ENCODE data around the gene UGCG. TPM values are rescaled to one million over a fixed set of nuclear protein-coding genes. Genes with fewer than 3 reads are reported as not detected.

UGCG gene
- total and polyA plus RNA-seq, 7 donors: 7.2 to 74.6 (median 17.6) TPM

DNA sequence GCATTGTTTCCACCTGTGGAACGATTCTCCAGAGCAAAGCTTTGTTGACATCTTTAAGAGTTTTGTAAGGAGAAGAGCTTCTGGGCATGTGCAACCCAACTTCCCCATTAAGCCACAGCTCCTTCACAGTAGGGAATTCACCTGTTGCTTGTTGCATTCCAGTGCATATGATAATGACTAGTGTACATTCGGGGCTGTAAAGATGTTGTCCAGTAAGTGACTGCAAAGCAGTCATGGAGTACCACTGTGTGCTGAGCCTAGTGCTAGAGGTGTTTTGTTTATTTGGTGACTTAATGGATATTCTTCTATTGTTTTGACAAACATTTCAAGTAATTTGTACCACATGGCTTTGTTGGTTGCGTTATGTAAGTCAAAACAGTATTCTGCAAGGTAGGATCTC is 12.8 kb downstream of the UGCG start:
- intact Hi-C loops (cut with DNase I): no loop called here
- Histone ChIP-seq H3K36me3 (ENCODE audit: insufficient read depth in 1 of 2, low read depth in 1 of 2) (no peaks in the 10 kb centered on the region), H3K27me3 (ENCODE audit: insufficient read depth in 3 of 3, low read length in 2 of 3) (no peaks in the 10 kb centered on the region), H3K4me1 (peaks cover 12% of the 10 kb centered on the region), H3K4me3 (no peak overlapping the region), H3K9me3 (no peaks in the 10 kb centered on the region), H3K27ac (no peak overlapping the region)
- TF ChIP-seq, protein P1, sequence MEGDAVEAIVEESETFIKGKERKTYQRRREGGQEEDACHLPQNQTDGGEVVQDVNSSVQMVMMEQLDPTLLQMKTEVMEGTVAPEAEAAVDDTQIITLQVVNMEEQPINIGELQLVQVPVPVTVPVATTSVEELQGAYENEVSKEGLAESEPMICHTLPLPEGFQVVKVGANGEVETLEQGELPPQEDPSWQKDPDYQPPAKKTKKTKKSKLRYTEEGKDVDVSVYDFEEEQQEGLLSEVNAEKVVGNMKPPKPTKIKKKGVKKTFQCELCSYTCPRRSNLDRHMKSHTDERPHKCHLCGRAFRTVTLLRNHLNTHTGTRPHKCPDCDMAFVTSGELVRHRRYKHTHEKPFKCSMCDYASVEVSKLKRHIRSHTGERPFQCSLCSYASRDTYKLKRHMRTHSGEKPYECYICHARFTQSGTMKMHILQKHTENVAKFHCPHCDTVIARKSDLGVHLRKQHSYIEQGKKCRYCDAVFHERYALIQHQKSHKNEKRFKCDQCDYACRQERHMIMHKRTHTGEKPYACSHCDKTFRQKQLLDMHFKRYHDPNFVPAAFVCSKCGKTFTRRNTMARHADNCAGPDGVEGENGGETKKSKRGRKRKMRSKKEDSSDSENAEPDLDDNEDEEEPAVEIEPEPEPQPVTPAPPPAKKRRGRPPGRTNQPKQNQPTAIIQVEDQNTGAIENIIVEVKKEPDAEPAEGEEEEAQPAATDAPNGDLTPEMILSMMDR (IDR thresholded peaks at IDR 0.05): no peak
- peak in 1 of 4 donors; percentile 40 for ATAC-seq
- DNase-seq: no peak
- WGBS, 3 donors: 57 to 70% (median 62%) methylated on average over 3 of the region's 3 CpGs

DNA sequence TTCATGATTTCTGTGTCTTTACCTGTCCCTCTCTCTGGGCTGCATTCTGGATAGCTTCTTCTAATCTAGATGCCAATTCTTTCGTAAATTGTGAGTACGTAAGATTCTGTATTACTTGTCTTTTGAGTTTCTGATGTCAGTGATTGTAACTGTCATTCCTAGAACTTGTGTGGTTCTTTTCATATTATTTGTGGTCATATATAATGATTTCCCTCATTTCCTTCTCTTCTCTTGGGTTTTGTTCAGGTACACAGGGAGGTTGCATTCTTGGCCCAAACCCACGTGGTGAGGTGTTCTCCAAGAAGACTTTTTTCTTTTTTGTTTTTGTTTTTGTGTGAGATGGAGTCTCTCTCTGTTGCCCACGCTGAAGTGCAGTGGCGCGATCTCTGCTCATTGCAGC is 13.8 kb downstream of the UGCG start:
- 82 to 84% (median 83%) methylated on average over 6 of the region's 6 CpGs for WGBS, 3 donors
- H3K36me3 ChIP-seq (ENCODE audit: insufficient read depth in 1 of 2, low read depth in 1 of 2): no peaks in the 10 kb centered on the region
- intact Hi-C loops (cut with DNase I): no loop called here
- H3K27me3 ChIP-seq (ENCODE audit: insufficient read depth in 3 of 3, low read length in 2 of 3): no peaks in the 10 kb centered on the region
- no peak overlapping the region for H3K4me3 ChIP-seq
- TF ChIP-seq, protein P1 (IDR thresholded peaks at IDR 0.05): no peak
- DNase-seq (no peak), ATAC-seq (no peak)
- H3K9me3 ChIP-seq: no peaks in the 10 kb centered on the region
- H3K4me1 ChIP-seq: peaks cover 15% of the 10 kb centered on the region
- no peak overlapping the region for H3K27ac ChIP-seq

DNA sequence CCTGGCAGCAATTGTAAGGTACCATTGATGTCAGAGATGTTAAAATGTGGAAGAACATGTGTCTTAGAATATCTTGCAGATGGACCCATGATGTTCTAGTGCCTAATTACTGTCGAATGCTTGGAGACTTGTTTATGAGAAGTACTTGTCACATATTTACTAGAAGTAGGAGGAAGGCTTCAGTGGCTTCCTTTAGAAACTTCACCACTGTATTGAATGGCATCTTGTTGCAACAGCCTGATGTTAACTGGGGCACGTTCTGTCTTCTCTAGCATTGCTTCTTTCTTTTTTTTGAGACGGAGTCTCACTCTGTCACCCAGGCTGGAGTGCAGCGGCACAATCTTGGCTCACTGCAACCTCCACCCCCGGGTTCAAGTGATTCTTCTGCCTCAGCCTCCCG is 16.5 kb downstream of the UGCG start:
- intact Hi-C loops (cut with DNase I): no loop called here
- H3K4me1 ChIP-seq: peaks cover 22% of the 10 kb centered on the region
- no peaks in the 10 kb centered on the region for H3K27me3 ChIP-seq (ENCODE audit: insufficient read depth in 3 of 3, low read length in 2 of 3)
- H3K36me3 ChIP-seq (ENCODE audit: insufficient read depth in 1 of 2, low read depth in 1 of 2): peaks cover 0 to 17% of the 10 kb centered on the region in 2 donors
- WGBS, 3 donors: 70 to 79% (median 73%) methylated on average over 6 of the region's 6 CpGs
- ATAC-seq (peak in 2 of 4 donors; percentile 27 to 54), DNase-seq (no peak)
- no peak overlapping the region for H3K27ac ChIP-seq
- TF ChIP-seq, protein P1 (IDR thresholded peaks at IDR 0.05): no peak
- H3K9me3 ChIP-seq: no peaks in the 10 kb centered on the region
- no peak overlapping the region for H3K4me3 ChIP-seq

GRCh38 chr9:111914749-111915424 is 18.3 kb downstream of the UGCG start:
- Histone ChIP-seq H3K9me3 (no peaks in the 10 kb centered on the region), H3K4me1 (peaks cover 17% of the 10 kb centered on the region), H3K27ac (no peak overlapping the region), H3K27me3 (ENCODE audit: insufficient read depth in 3 of 3, low read length in 2 of 3) (no peaks in the 10 kb centered on the region), H3K4me3 (no peak overlapping the region), H3K36me3 (ENCODE audit: insufficient read depth in 1 of 2, low read depth in 1 of 2) (peaks cover 0 to 20% of the 10 kb centered on the region in 2 donors)
- TF ChIP-seq, protein P1 (IDR thresholded peaks at IDR 0.05): no peak
- 33 to 38% (median 33%) methylated on average over 4 of the region's 4 CpGs for WGBS, 3 donors
- intact Hi-C loops (cut with DNase I): no loop called here
- DNase-seq (no peak), ATAC-seq (peak in 1 of 4 donors; percentile 41)

- WGBS, 3 donors: 70 to 82% (median 71%) methylated on average over 3 of the region's 3 CpGs
- peaks cover 17% of the 10 kb centered on the region for H3K4me1 ChIP-seq
- no peak overlapping the region for H3K4me3 ChIP-seq
- peaks cover 0 to 22% of the 10 kb centered on the region in 2 donors for H3K36me3 ChIP-seq (ENCODE audit: insufficient read depth in 1 of 2, low read depth in 1 of 2)
- no peak overlapping the region for H3K27ac ChIP-seq
- TF ChIP-seq, protein P1 (IDR thresholded peaks at IDR 0.05): no peak
- H3K9me3 ChIP-seq: no peaks in the 10 kb centered on the region
- intact Hi-C loops (cut with DNase I): no loop called here
- no peak for ATAC-seq
- H3K27me3 ChIP-seq (ENCODE audit: insufficient read depth in 3 of 3, low read length in 2 of 3): no peaks in the 10 kb centered on the region
- DNase-seq: no peak
Measured at GRCh38 chr9:111915425-111915758, 18.8 kb downstream of the UGCG start.
